Epithelial cell of proximal tubule (primary cell): ENCODE measurements around the gene KICS2. TPM values are rescaled to one million over a fixed set of nuclear protein-coding genes. Genes with fewer than 3 reads are reported as not detected.
"Not testable (repeated sequence)": the region's sequence is repeated elsewhere in the genome, so short reads cannot be mapped to it uniquely, and the experiment has no call there.

Experiments
- DNase-seq: peaks from one replicate; pipeline ENCODE4 v3.0.0-alpha.2; 2011; ENCODE audit warnings: low read depth
- H3K4me3 ChIP-seq: 2 replicates; pipeline ENCODE4 v1.5.1; 2011; ENCODE audit warnings: low read depth, mild to moderate bottlenecking, low read length
- total RNA-seq: library from RNA; depleted of rRNA; stranded (reverse); fragments of >200 nt; gene quantifications from 2 replicates; pipeline ENCODE4 v1.2.3, GENCODE V29; 2015
- TF ChIP-seq, protein P1 (sequence below): conservative IDR thresholded peaks from 2 replicates; pipeline ENCODE4 v1.5.1; 2012; ENCODE audit warnings: low read depth, mild to moderate bottlenecking, low read length

The KICS2 gene
- total RNA-seq, 1 donor from 2014 or later = 4.8 TPM

GRCh38 chr12:64219145-64219544, 3.0 kb downstream of the KICS2 start:
- no peak for DNase-seq
- TF ChIP-seq, protein P1, sequence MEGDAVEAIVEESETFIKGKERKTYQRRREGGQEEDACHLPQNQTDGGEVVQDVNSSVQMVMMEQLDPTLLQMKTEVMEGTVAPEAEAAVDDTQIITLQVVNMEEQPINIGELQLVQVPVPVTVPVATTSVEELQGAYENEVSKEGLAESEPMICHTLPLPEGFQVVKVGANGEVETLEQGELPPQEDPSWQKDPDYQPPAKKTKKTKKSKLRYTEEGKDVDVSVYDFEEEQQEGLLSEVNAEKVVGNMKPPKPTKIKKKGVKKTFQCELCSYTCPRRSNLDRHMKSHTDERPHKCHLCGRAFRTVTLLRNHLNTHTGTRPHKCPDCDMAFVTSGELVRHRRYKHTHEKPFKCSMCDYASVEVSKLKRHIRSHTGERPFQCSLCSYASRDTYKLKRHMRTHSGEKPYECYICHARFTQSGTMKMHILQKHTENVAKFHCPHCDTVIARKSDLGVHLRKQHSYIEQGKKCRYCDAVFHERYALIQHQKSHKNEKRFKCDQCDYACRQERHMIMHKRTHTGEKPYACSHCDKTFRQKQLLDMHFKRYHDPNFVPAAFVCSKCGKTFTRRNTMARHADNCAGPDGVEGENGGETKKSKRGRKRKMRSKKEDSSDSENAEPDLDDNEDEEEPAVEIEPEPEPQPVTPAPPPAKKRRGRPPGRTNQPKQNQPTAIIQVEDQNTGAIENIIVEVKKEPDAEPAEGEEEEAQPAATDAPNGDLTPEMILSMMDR = no peak
- no peak overlapping the region for H3K4me3 ChIP-seq

- H3K4me3 ChIP-seq = no peak overlapping the region
- TF ChIP-seq, protein P1 = no peak
- DNase-seq = no peak
Measured at GRCh38 chr12:64218597-64218996, 3.5 kb downstream of the KICS2 start.

- DNase-seq = not testable (repeated sequence)
Measured at GRCh38 chr12:64217643-64218042, 4.5 kb downstream of the KICS2 start.

GRCh38 chr12:64216239-64216638, 5.9 kb downstream of the KICS2 start:
- no peak overlapping the region for H3K4me3 ChIP-seq
- TF ChIP-seq, protein P1 = no peak
- no peak for DNase-seq

More at GRCh38 chr12:64217643-64218042, 4.5 kb downstream of the KICS2 start:
- H3K4me3 ChIP-seq = not testable (repeated sequence)

- no peak for DNase-seq
- TF ChIP-seq, protein P1 = no peak
- no peak overlapping the region for H3K4me3 ChIP-seq
Measured at GRCh38 chr12:64212119-64212746, 9.9 kb downstream of the KICS2 start.

DNA sequence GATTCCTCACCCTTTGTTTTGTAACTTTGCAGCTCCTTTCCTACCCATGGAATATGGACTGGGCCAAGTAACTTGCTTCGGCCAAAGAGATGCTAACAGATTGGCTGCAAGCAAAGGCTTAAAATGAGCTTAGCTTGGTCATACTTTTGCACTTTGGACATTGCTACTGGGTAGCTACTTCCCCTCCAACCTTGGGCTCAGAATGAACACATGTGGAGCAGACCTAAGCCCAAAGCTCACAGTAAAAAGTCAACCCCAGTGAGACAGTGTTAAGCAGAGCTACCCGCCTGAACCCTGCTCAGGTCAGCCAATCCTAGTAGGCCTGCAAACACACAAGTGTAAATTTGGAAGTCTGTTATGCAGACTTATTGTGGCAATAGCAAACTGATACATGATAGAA, 14.6 kb downstream of the KICS2 start:
- TF ChIP-seq, protein P1 = no peak
- no peak overlapping the region for H3K4me3 ChIP-seq
- DNase-seq = no peak

GRCh38 chr12:64205542-64205941, 16.6 kb downstream of the KICS2 start:
- DNase-seq = no peak
- TF ChIP-seq, protein P1 = no peak

More at GRCh38 chr12:64205542-64205941, 16.6 kb downstream of the KICS2 start:
- H3K4me3 ChIP-seq = no peak overlapping the region
